ENCODE data around the gene SELENOV. TPM values are rescaled to one million over a fixed set of nuclear protein-coding genes. Genes with fewer than 3 reads are reported as not detected.

SELENOV gene
- total and polyA plus RNA-seq, 2 donors from 2014 or later: not detected

DNA sequence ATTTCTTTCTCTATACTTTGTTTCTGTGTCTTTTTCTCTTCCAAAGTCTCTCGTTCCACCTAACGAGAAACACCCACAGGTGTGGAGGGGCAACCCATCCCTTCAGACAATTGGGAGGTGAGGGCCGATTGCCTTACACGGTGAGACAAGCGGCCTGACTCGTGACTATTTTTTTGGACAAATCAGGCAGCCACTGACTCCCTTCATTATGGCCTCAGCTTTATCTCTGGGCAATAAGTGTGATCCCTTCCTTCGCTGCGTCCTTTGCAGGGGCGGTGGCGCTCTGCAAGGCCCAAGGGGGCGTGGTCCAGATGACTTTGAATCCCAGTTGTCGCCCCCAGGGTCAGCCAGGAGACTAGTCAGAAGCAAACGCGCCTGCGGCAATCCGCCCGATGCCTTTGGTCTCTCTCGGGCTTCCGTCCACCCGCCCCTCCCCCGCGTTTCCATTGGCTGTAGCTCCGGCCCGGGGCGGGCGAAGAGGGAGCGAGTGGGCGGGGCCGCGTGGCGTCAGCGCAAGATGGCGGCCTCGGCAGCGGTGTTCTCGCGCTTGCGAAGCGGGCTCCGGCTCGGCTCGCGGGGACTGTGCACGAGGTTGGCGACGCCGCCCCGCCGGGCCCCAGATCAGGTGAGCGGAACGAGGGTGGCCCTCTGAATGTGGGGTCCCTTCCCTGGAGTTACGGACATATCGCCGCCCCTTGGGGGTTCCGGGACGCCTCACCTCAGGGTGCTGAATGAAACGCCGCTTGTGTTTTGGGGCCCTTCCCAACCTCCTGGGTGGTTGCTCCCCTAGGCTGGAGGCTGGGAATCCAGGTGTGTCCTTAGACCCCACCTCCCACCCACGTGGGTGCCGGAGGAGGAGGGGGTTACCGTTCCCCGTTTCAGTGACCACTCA is 34.4 kb upstream of the SELENOV start, which contains the start of gene TIMM50:
Gene TIMM50, plus strand, starts transcription at position 502 of the 892 bp plus-strand sequence. Its CDS starts 16 bp downstream, at position 518.
- no peak for FAIRE-seq
- intact Hi-C loops (cut with DNase I): no loop called here
- peak within 1 kb of the TSS; percentile 69 to 80 for H3K27ac ChIP-seq (ENCODE audit: low read depth in 2 of 2, low read length in 2 of 2)

DNA sequence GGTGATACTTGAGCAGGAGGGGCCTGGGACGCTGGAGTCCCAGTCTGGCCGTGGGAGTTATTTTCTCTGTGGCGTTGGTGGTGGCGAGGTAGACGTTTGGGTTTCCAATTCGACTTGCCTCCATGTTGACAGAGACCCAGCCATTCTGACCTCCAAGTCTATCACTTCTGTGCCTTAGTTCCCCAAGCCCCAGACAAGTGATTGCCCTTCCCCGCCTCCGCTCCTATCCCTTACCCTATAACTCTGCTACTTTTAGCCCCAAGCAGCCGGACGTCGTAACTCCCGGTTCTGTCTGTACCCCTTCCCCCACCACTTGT is 33.8 kb upstream of the SELENOV start:
- Histone ChIP-seq H3K27me3 (ENCODE audit: control insufficient read depth, insufficient read depth, low read length) (no peaks in the 10 kb centered on the region), H3K4me3 (ENCODE audit: low read length in 3 of 3) (peak overlapping the region; percentile 89 to 99 (median 98)), H3K4me1 (ENCODE audit: control insufficient read depth in 2 of 3, insufficient read depth in 2 of 3, low read depth in 1 of 3, low read length in 3 of 3) (peaks cover 0 to 14% (median 0%) of the 10 kb centered on the region in 3 donors), H3K9me3 (ENCODE audit: control insufficient read depth in 2 of 3, insufficient read depth in 1 of 3, low read length in 3 of 3) (no peaks in the 10 kb centered on the region), H3K9ac (ENCODE audit: low read length in 3 of 3) (peak overlapping the region; percentile 83 to 97 (median 94)), H3K36me3 (ENCODE audit: control insufficient read depth in 2 of 3, insufficient read depth in 3 of 3, low read length in 3 of 3) (peaks cover 0 to 16% (median 12%) of the 10 kb centered on the region in 3 donors), H3K27ac (ENCODE audit: low read depth in 2 of 2, low read length in 2 of 2) (peak overlapping the region; percentile 69 to 80)
- FAIRE-seq (no peak), DNase-seq (no peak)
- intact Hi-C loops (cut with DNase I): no loop called here
- TF ChIP-seq, protein P1, sequence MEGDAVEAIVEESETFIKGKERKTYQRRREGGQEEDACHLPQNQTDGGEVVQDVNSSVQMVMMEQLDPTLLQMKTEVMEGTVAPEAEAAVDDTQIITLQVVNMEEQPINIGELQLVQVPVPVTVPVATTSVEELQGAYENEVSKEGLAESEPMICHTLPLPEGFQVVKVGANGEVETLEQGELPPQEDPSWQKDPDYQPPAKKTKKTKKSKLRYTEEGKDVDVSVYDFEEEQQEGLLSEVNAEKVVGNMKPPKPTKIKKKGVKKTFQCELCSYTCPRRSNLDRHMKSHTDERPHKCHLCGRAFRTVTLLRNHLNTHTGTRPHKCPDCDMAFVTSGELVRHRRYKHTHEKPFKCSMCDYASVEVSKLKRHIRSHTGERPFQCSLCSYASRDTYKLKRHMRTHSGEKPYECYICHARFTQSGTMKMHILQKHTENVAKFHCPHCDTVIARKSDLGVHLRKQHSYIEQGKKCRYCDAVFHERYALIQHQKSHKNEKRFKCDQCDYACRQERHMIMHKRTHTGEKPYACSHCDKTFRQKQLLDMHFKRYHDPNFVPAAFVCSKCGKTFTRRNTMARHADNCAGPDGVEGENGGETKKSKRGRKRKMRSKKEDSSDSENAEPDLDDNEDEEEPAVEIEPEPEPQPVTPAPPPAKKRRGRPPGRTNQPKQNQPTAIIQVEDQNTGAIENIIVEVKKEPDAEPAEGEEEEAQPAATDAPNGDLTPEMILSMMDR (IDR thresholded peaks at IDR 0.05; ENCODE audit: borderline replicate concordance, extremely low read depth, insufficient read depth): no peak

More for the DNA sequence above, 34.4 kb upstream of the SELENOV start, which contains the start of gene TIMM50:
- peaks cover 0 to 16% (median 10%) of the 10 kb centered on the region in 3 donors for H3K36me3 ChIP-seq (ENCODE audit: control insufficient read depth in 2 of 3, insufficient read depth in 3 of 3, low read length in 3 of 3)
- H3K4me1 ChIP-seq (ENCODE audit: control insufficient read depth in 2 of 3, insufficient read depth in 2 of 3, low read depth in 1 of 3, low read length in 3 of 3): peaks cover 0 to 14% (median 0%) of the 10 kb centered on the region in 3 donors
- no peaks in the 10 kb centered on the region for H3K9me3 ChIP-seq (ENCODE audit: control insufficient read depth in 2 of 3, insufficient read depth in 1 of 3, low read length in 3 of 3)
- H3K27me3 ChIP-seq (ENCODE audit: control insufficient read depth, insufficient read depth, low read length): no peaks in the 10 kb centered on the region
- H3K4me3 ChIP-seq (ENCODE audit: low read length in 3 of 3): peak within 1 kb of the TSS; percentile 89 to 99 (median 98)
- peak; percentile 97 to 98 (median 98) for DNase-seq
- peak within 1 kb of the TSS; percentile 83 to 97 (median 94) for H3K9ac ChIP-seq (ENCODE audit: low read length in 3 of 3)
- TF ChIP-seq, protein P1 (IDR thresholded peaks at IDR 0.05; ENCODE audit: borderline replicate concordance, extremely low read depth, insufficient read depth): peak; percentile 4

DNA sequence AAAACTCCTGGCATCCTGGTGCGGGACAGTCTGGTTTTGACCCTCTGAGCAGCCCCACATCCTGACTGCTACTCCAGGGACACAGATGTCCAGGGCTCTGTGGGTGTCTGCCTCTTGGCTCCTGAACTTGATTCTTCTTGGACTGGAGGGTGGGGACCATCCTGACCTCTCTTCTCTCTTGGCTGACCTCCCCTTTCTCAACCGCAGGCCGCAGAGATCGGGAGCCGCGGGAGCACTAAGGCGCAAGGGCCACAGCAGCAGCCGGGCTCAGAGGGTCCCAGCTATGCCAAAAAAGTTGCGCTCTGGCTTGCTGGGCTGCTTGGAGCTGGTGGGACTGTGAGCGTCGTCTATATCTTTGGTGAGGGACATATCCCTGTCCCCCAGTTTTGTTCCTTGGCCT is 33.3 kb upstream of the SELENOV start:
- TF ChIP-seq, protein P1 (IDR thresholded peaks at IDR 0.05; ENCODE audit: borderline replicate concordance, extremely low read depth, insufficient read depth): no peak
- Histone ChIP-seq H3K27me3 (ENCODE audit: control insufficient read depth, insufficient read depth, low read length) (no peaks in the 10 kb centered on the region), H3K4me1 (ENCODE audit: control insufficient read depth in 2 of 3, insufficient read depth in 2 of 3, low read depth in 1 of 3, low read length in 3 of 3) (peaks cover 0 to 14% (median 0%) of the 10 kb centered on the region in 3 donors), H3K36me3 (ENCODE audit: control insufficient read depth in 2 of 3, insufficient read depth in 3 of 3, low read length in 3 of 3) (peaks cover 0 to 17% (median 10%) of the 10 kb centered on the region in 3 donors), H3K27ac (ENCODE audit: low read depth in 2 of 2, low read length in 2 of 2) (no peak overlapping the region), H3K9ac (ENCODE audit: low read length in 3 of 3) (peak overlapping the region; percentile 83 to 97 (median 94)), H3K4me3 (ENCODE audit: low read length in 3 of 3) (peak overlapping the region; percentile 89 to 99 (median 98)), H3K9me3 (ENCODE audit: control insufficient read depth in 2 of 3, insufficient read depth in 1 of 3, low read length in 3 of 3) (no peaks in the 10 kb centered on the region)
- intact Hi-C loops (cut with DNase I): no loop called here
- DNase-seq (no peak), FAIRE-seq (no peak)
